Endothelial cell (in vitro differentiated cells): ENCODE data around the gene NRXN2. TPM values are rescaled to one million over a fixed set of nuclear protein-coding genes. Genes with fewer than 3 reads are reported as not detected.

Experiments
- DNase-seq: peaks from one replicate; pipeline ENCODE4 v3.0.0; 2021; ENCODE audit warnings: low spot score
- H3K27ac Mint-ChIP-seq: one replicate; pipeline ENCODE4 v1.8.0; 2021; ENCODE audit warnings: mixed read lengths, inconsistent platforms; ENCODE audit not compliant: unreplicated experiment
- H3K27me3 Mint-ChIP-seq: one replicate; pipeline ENCODE4 v1.8.0; 2021; ENCODE audit warnings: mild to moderate bottlenecking, moderate library complexity, mixed read lengths, inconsistent platforms; ENCODE audit not compliant: unreplicated experiment
- H3K36me3 Mint-ChIP-seq: one replicate; pipeline ENCODE4 v1.8.0; 2021; ENCODE audit warnings: mild to moderate bottlenecking, low read depth, mixed read lengths, inconsistent platforms; ENCODE audit not compliant: unreplicated experiment
- H3K4me1 Mint-ChIP-seq: one replicate; pipeline ENCODE4 v1.8.0; 2021; ENCODE audit warnings: mild to moderate bottlenecking, mixed read lengths, inconsistent platforms; ENCODE audit not compliant: unreplicated experiment
- H3K4me3 Mint-ChIP-seq: one replicate; pipeline ENCODE4 v1.8.0; 2021; ENCODE audit warnings: mild to moderate bottlenecking, mixed read lengths, inconsistent platforms; ENCODE audit not compliant: unreplicated experiment
- H3K9me3 Mint-ChIP-seq: one replicate; pipeline ENCODE4 v1.8.0; 2021; ENCODE audit warnings: mixed read lengths, inconsistent platforms; ENCODE audit not compliant: unreplicated experiment
- total RNA-seq: library from RNA; stranded (reverse); fragmentation: NEBNext Ultra II Directional; extraction: Animal tissue kit (Norgen Biotek cat#: 25700); gene quantifications from one replicate; pipeline ENCODE4 v1.2.1, GENCODE V29; 2021; ENCODE audit not compliant: unreplicated experiment
- TF ChIP-seq, protein P1 (sequence below): fragments of 200-600 bp; sonication (generic); IDR thresholded peaks from one replicate; pipeline ENCODE4 v1.5.0; 2021; ENCODE audit warnings: antibody characterized with exemption; ENCODE audit not compliant: unreplicated experiment

NRXN2 gene
- total RNA-seq, 1 donor from 2014 or later = 11.5 TPM

DNA sequence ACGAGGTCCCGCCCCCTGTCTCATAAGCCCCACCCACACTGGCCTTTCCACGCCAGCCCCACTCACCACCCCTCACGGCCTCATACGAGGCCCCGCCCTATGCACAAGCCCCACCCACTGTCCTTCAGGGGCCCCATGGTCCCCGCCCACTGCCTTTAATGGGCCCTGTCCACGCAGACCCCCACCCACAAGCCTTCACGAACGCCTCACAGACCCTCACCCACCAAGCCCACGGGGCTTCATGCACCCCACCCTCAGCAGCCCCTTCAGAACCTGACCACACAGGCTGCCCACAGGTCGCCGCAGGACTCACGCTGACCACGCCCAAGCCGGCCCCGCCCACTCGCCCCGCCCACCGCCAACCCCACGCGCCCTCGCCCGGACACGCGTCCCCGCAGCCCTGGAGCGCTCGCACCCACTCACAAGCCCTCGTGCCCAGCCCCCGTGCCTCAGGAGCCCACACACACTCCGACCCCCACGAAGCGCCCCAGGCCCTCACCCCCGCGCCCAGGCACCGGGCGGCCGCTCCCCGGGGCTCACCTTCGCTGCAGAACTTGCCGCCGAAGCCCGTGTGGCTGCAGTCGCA, 10.5 kb downstream of the NRXN2 start:
- peaks cover 5% of the 10 kb centered on the region for H3K36me3 Mint-ChIP-seq
- H3K27me3 Mint-ChIP-seq = peaks cover 33% of the 10 kb centered on the region
- peak overlapping the region; percentile 62 for H3K4me3 Mint-ChIP-seq
- H3K9me3 Mint-ChIP-seq = no peaks in the 10 kb centered on the region
- no peak for DNase-seq
- peaks cover 24% of the 10 kb centered on the region for H3K4me1 Mint-ChIP-seq
- TF ChIP-seq, protein P1, sequence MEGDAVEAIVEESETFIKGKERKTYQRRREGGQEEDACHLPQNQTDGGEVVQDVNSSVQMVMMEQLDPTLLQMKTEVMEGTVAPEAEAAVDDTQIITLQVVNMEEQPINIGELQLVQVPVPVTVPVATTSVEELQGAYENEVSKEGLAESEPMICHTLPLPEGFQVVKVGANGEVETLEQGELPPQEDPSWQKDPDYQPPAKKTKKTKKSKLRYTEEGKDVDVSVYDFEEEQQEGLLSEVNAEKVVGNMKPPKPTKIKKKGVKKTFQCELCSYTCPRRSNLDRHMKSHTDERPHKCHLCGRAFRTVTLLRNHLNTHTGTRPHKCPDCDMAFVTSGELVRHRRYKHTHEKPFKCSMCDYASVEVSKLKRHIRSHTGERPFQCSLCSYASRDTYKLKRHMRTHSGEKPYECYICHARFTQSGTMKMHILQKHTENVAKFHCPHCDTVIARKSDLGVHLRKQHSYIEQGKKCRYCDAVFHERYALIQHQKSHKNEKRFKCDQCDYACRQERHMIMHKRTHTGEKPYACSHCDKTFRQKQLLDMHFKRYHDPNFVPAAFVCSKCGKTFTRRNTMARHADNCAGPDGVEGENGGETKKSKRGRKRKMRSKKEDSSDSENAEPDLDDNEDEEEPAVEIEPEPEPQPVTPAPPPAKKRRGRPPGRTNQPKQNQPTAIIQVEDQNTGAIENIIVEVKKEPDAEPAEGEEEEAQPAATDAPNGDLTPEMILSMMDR = no peak
- no peak overlapping the region for H3K27ac Mint-ChIP-seq

DNA sequence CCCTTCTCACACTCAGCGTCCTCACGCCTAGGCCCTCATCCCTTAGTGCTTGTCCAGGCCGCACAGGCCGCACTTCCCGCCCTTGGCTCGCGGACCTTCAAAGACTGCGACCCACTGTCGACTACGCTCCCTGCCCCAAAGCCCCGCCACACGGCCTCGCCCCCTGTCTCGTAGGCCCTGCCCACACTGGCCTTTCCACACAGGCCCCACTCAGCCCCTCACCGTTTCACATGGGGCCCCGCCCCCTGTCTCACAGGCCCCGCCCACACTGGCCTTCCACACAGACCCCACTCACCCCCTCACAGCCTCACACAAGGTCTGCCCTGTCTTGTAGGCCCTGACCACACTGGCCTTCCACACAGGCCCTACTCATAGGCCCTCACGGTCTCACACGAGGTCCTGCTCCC, 11.0 kb downstream of the NRXN2 start:
- no peak for DNase-seq
- peaks cover 33% of the 10 kb centered on the region for H3K27me3 Mint-ChIP-seq
- TF ChIP-seq, protein P1 = no peak
- H3K4me1 Mint-ChIP-seq = peaks cover 24% of the 10 kb centered on the region
- H3K9me3 Mint-ChIP-seq = no peaks in the 10 kb centered on the region
- H3K4me3 Mint-ChIP-seq = peak overlapping the region; percentile 67
- H3K36me3 Mint-ChIP-seq = peaks cover 5% of the 10 kb centered on the region
- H3K27ac Mint-ChIP-seq = no peak overlapping the region

DNA sequence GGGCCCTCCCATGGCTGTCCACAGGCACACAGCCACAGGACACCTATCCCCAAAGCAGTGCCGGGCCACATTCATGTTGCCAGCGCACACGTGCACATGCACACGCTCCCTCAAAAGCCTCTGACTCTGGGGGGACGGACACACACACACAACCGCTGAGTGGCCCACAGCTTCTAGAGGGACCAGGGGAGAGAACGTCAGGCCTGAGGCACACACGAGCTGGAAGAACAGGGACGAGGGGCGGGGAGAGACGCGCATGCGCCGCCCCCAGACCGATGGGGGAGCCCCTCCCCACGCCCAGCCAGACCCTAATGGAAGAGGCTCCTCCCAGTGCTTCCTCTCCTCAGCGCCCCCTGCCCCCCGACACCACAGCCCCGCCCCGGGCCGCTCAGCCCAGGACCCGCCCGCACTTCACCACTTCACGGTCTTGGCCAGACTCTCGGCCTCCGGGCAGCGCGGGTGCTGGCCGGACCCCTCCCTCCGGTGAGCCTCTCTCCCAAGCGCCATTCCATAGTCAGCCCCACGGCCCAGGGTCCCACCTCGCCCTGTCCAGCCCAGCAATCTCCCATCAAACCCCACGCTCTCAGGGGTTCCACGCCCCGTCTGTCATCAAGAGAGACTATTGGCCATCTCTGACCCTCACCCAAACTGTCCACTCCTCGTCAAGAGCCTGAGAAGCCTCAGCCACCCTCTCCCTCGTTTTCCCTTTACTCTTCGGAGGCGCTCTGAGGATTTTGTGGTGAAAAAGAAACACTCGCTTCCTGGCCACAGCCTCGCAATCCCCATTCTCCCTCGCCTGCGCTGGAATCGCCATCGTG, 11.7 kb downstream of the NRXN2 start:
- Mint-ChIP-seq H3K27ac (no peak overlapping the region), H3K9me3 (no peaks in the 10 kb centered on the region), H3K4me1 (peaks cover 24% of the 10 kb centered on the region), H3K4me3 (peak overlapping the region; percentile 67), H3K36me3 (peaks cover 5% of the 10 kb centered on the region), H3K27me3 (peaks cover 33% of the 10 kb centered on the region)
- TF ChIP-seq, protein P1 = no peak
- no peak for DNase-seq

DNA sequence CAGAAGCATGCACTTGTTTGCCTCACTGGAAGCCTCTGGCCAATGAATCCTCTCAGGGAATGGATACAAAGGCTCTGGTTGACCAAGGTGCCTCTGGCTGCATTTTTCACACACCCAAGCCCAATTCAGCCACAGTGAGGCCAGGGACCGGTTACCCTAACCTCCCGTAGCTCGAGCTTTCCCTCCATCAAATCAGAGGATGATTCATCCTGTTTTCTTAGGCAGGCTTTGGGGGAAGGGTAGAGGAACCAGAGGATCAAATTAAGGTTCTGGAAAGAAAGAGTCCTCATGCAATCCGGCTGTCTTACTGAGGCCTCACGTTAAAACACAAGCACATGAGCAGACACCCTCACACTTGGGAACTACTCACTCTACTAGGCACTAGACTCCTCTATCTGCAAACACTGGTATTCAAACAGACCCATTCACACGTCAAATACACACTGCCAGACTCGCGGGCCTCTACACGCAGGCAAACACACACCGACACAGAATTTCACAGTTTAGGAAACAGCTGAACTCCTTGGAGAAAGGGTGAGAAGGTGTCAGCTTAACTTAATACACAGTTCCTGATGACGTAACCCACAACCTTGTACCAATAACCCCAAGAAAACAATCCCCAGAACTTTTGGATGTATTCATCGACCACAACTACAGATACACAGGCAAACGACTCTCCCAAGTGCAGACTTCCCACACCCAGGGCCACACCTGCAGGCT, 12.4 kb downstream of the NRXN2 start:
- H3K36me3 Mint-ChIP-seq = peaks cover 5% of the 10 kb centered on the region
- TF ChIP-seq, protein P1 = no peak
- DNase-seq = no peak
- H3K9me3 Mint-ChIP-seq = no peaks in the 10 kb centered on the region
- H3K27me3 Mint-ChIP-seq = peaks cover 32% of the 10 kb centered on the region
- no peak overlapping the region for H3K27ac Mint-ChIP-seq
- peak overlapping the region; percentile 6 for H3K4me3 Mint-ChIP-seq
- peaks cover 24% of the 10 kb centered on the region for H3K4me1 Mint-ChIP-seq

DNA sequence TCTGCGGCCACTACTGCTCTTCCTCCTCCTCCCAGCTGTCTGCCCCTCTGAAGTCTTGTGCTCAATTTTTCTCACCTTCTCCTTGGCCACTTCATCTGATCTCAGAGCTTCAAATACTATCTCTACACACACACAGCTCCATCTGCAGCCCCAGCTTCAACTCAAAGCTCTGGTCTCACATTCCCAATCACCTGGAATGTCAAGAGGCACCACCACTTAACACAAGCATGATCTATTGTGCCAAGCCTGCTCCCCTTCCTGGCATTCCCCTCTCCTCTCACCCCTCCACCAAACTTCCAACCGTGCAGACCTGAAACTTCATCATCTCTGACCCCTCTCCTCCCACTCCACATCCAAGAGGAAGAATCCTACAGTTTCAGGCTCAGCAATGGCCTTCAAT, 17.5 kb downstream of the NRXN2 start:
- Mint-ChIP-seq H3K4me3 (no peak overlapping the region), H3K4me1 (peaks cover 8% of the 10 kb centered on the region), H3K36me3 (no peaks in the 10 kb centered on the region), H3K9me3 (no peaks in the 10 kb centered on the region), H3K27ac (no peak overlapping the region), H3K27me3 (peaks cover 10% of the 10 kb centered on the region)
- TF ChIP-seq, protein P1 = no peak
- no peak for DNase-seq
